Measurements from ENCODE around the gene P2RY1.

The P2RY1 gene

GRCh38 chr3:152817400-152817799, 17.5 kb upstream of the P2RY1 start:
- no peak overlapping the region for H3K27ac ChIP-seq
- TF ChIP-seq CTCF (conservative IDR thresholded peaks at IDR 0.05), result no peak

- no peak for TF ChIP-seq CTCF (conservative IDR thresholded peaks at IDR 0.05)
- no peak overlapping the region for H3K27ac ChIP-seq
Observed at GRCh38 chr3:152818027-152818426, 16.9 kb upstream of the P2RY1 start.

GRCh38 chr3:152823173-152823572, 11.8 kb upstream of the P2RY1 start:
- H3K27ac ChIP-seq, result no peak overlapping the region
- TF ChIP-seq CTCF (conservative IDR thresholded peaks at IDR 0.05), result no peak

GRCh38 chr3:152823781-152824180, 11.2 kb upstream of the P2RY1 start:
- TF ChIP-seq CTCF (conservative IDR thresholded peaks at IDR 0.05), result no peak
- H3K27ac ChIP-seq, result peak overlapping the region; percentile 90; the same call in 1 of the 2 replicates

- no peak for TF ChIP-seq CTCF (conservative IDR thresholded peaks at IDR 0.05)
- H3K27ac ChIP-seq, result peak overlapping the region; percentile 90
Observed at GRCh38 chr3:152825566-152825965, 9.4 kb upstream of the P2RY1 start.

GRCh38 chr3:152826476-152826875, 8.5 kb upstream of the P2RY1 start:
- peak overlapping the region; percentile 90 for H3K27ac ChIP-seq
- TF ChIP-seq CTCF (conservative IDR thresholded peaks at IDR 0.05), result no peak

GRCh38 chr3:152827313-152827712, 7.6 kb upstream of the P2RY1 start:
- peak overlapping the region; percentile 90 for H3K27ac ChIP-seq
- TF ChIP-seq CTCF (conservative IDR thresholded peaks at IDR 0.05), result no peak
